Measurements from ENCODE around the gene SLC39A8.

Gene SLC39A8

DNA sequence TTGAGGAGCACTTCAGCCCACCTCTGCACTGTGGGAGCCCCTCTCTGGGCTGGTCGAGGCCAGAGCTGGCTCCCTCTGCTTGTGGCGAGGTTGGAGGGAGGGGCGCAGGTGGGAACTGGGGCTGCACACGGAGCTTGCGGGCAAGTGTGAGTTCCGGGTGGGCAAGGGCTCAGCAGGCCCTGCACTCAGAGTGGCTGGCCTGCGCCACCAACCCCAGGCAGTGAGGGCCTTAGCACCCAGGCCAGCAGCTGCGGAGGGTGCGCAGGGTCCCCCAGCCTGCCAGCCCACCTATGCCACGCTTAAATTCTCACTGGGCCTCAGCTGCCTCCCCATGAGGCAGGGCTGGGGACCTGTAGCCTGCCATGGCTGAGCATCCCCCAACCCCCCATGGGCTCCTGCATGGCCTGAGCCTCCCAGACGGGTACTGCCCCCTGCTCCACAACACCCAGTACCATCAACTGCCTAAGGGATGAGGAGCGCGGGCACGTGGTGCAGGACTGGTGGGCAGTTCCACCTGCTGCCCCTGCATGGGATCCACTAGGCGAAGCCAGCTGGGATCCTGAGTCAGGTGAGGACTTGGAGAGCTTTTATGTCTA, 110.9 kb downstream of the SLC39A8 start:
- no peak for DNase-seq (ENCODE audit: low read depth in 1 of 2, low spot score in 1 of 2)

DNA sequence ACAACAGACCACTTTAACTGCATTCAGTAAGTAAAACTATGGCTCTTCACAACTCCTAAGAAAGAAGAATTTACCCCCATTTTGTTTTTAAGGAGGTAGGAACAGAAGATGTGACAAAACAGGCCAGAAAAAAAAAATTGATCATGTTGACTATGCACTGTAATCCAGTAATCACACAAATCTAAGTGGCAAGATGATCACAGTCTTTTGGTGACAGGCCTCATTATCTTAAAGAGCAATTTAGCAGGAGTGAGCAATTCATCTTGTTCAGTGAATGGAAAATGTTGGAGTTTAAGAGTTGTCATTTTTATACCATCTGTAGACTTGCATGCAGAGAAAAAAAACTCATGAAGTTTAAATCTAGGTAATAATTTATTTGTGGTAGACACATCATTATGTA, 115.1 kb downstream of the SLC39A8 start:
- DNase-seq (ENCODE audit: low read depth in 1 of 2, low spot score in 1 of 2): no peak

DNA sequence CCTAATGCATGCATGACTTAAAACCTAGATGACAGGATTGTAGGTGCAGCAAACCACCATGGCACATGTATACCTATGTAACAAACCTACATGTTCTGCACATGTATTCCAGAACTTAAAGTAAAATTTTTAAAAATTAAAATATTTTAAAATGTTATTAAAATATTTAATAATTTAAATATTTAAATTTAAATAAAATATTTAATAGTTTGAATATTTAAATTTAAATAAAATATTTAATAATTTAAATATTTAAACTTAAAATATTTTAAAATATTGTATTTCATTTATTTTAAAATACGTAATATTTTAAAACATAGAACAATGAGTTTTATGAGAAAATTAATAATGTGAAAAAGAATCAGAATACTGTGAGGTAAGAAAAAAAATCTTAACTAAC, 117.9 kb downstream of the SLC39A8 start:
- no peak for DNase-seq (ENCODE audit: low read depth in 1 of 2, low spot score in 1 of 2)

DNA sequence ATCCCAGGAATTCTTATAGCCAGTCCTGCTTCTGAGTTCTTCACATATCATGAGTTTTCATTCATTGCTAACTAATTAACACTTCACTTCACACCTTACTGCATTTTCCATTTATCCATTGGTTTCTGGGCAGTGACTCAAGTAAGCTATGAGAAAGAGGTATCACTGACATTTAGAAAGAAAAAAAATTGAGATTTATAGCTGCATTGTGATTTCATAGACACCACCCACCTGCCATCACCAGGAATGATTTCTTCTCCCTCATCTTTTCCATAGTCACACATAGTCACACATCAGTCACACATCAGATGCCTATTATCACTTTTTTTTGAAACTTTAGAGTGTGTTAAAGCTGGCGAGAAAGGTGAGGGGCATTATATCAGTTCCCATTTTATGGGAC, 121.8 kb downstream of the SLC39A8 start:
- DNase-seq (ENCODE audit: low read depth in 1 of 2, low spot score in 1 of 2): no peak

DNA sequence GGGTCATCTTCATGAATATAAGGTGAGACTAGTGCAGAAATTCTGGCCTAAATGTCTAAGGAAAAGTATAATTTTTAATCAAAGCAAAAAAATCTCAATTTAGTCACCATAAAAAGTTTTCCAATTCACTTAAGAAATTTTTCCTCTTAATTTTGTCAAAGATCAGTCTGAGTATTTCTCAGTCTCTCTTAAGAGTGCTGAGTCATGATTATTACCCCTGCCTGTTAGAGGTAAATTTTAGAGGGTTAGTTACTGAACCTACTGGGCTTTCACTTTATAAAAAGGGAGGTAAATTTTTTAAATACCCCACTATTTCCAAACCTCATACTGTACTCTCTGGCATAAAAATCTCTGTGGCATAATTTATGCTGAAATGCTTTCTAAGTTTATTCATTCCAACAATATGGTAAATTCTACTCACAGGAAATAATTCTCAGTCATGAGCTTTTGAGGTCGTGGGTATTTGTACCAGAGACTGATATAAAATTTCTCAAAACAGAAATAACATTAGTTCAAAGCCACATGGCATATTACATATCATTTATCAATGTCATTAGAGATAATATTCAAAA, 122.4 kb downstream of the SLC39A8 start:
- DNase-seq (ENCODE audit: low read depth in 1 of 2, low spot score in 1 of 2): no peak

DNA sequence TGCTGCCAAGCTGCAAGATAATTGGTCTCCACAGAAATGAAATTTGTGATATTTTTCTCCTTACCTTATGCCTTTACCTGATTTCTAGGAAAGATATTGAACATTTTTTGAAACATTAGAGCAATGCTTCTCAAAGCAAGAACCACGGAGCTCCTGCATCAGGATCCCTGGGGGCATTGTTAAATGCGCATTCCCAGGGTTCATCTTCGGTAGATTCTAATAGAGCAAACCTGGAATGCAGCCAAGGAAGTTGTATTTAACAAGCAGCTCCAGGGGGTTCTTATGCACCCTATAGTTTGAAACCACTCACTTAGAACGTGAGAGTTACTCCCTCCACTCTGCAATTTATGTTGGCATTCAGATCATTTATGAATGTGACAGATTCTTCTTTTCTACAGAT, 126.2 kb downstream of the SLC39A8 start:
- DNase-seq (ENCODE audit: low read depth in 1 of 2, low spot score in 1 of 2): no peak

DNA sequence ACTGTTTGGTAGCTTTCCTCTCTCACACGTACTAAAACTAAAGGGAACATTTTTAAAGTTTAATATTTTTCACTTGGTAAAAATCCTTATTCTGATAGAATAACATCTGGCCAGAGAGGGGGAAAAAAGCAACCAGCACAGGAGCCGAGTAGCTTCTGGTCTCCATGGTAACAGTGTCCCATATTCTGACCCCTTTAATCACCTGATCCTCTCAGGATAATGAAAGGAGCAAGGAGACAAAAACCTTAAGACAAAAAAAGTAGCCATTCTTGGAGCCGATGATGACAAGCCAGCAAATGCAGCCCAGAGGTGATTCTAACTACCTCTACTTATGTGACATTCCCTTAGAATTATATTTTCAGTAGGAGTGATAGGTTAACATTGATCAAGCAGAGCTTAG, 126.6 kb downstream of the SLC39A8 start:
- DNase-seq (ENCODE audit: low read depth in 1 of 2, low spot score in 1 of 2): no peak

DNA sequence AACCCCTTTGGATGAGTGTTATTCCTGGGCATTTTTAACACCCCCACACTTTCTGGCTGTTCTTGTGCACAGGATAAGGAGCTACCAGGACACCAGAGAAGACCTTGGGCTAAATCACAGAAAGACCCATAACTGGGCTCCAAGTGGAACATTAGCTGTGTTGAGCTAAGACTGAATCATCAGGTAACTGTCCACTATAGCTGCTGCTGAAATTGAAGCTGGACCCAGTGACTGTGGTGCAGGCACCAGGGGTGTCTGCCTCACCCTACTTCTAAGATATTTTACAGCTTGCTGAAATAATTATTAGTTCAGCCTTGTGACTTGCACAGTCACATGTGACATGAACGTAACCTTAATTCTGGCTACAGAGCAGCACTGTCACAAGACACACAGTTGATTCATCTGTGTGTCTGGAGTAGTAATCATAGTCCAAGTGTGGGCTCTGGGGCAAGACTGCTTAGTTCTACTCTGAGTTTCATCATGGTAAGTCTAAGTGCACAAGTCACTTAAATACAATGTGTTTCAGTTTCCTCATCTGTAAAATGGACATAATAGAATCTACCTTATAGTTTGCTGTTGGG, 127.4 kb downstream of the SLC39A8 start:
- DNase-seq (ENCODE audit: low read depth in 1 of 2, low spot score in 1 of 2): no peak

DNA sequence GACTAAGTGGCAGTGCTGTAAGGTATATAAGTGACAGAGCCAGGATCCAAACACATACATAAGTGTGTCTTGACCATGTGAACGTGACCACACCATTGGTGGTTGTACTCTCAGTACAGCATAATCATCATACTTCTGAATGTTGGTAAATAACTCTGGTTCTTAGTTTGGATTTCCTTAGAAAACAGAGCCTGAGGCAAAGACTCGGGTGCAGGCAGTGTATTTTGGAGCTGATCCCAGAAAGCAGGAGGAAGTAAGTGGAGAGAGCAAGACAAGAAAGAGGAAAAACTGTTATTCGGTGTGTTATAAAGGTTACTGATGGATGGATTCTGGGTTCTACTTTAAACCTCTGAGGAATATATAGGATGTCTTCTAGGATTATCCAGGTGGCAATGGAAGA, 127.9 kb downstream of the SLC39A8 start:
- no peak for DNase-seq (ENCODE audit: low read depth in 1 of 2, low spot score in 1 of 2)

DNA sequence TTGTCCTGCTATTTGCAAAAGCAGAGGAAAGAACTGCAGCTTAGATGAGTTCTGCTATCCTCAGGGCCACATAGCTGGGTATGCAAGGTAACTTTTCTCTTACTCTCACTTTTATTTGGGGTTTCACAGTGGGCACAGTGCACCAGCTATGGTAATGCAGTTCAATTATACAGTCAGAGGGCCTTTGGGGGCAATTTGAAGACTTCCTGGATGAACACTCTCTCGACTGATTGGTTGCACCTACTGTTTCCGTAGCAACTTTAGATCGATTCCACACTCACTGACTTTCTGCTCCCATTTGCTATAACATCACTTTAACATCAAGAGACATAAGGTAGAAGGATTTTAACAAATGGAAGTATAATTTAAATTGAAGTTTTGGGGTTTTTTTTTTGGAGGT, 128.6 kb downstream of the SLC39A8 start:
- no peak for DNase-seq (ENCODE audit: low read depth in 1 of 2, low spot score in 1 of 2)

DNA sequence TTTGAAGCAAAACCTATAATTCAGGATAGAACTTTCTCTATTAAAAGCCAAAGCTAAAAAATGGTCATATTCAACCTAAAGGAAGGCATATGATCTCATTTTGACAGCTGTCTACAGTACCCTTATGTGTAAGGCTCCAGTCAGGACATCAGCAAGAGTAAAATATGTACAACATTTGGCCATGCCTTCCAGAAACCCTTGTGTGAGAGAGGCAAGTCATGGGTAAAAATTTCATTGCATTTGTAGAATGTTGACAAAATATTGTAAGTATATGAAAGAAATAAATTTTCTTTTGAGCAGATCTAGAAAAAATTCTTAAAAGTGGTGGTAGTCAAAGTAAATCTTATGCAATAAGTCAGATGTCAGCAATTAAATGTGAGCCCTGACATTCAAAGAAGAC, 132.3 kb downstream of the SLC39A8 start:
- DNase-seq (ENCODE audit: low read depth in 1 of 2, low spot score in 1 of 2): no peak

Measured in activated CD4-positive, alpha-beta T cell treated with anti-CD3 and anti-CD28 coated beads, Interleukin-2, amount 50 U/mL, for 24 hours (primary cell).